Neural cell (in vitro differentiated cells): Measurements from ENCODE around the gene OSM.
A peak's percentile ranks its signal among the peaks of the same experiment; 100 is the strongest.

Experiments used
- CTCF ChIP-seq: fragments of 450-650 bp; IDR thresholded peaks from 2 replicates; pipeline ENCODE4 v1.5.1; 2014; ENCODE audit warnings: antibody characterized with exemption, mild to moderate bottlenecking, moderate library complexity; ENCODE audit not compliant: poor library complexity, severe bottlenecking
- EZH2 ChIP-seq: fragments of 200-600, 300-800 bp; shearing (Covaris generic), sonication (generic); IDR thresholded peaks from 2 replicates; pipeline ENCODE4 v1.6.1; 2014; ENCODE audit warnings: antibody characterized with exemption, low read length, borderline replicate concordance, mild to moderate bottlenecking; ENCODE audit not compliant: insufficient read depth, poor library complexity, severe bottlenecking

GRCh38 chr22:30286813-30287647 is 20.4 kb upstream of the OSM start:
- TF ChIP-seq CTCF, result peak; percentile 61
- TF ChIP-seq EZH2, result no peak
